GM13976 (cell line): ENCODE data around the gene FRS3.

Experiments used
- DNase-seq: peaks from one replicate; pipeline ENCODE4 v3.0.0; 2012; ENCODE audit warnings: low spot score
- in situ Hi-C: fragments of 300-500 bp; cut with MboI; formaldehyde crosslinking; loops from one replicate; pipeline ENCODE4 v1.12.0; 2022; ENCODE audit warnings: low sequenced_read_pairs, mixed read lengths, inconsistent platforms; ENCODE audit not compliant: unreplicated experiment
- TF ChIP-seq, protein P1 (sequence below): IDR thresholded peaks from 2 replicates; pipeline ENCODE4 v1.5.1; 2012; ENCODE audit warnings: borderline replicate concordance, mild to moderate bottlenecking; ENCODE audit not compliant: insufficient read depth; ENCODE audit errors: extremely low read depth, missing control alignments, control extremely low read depth

FRS3 gene

DNA sequence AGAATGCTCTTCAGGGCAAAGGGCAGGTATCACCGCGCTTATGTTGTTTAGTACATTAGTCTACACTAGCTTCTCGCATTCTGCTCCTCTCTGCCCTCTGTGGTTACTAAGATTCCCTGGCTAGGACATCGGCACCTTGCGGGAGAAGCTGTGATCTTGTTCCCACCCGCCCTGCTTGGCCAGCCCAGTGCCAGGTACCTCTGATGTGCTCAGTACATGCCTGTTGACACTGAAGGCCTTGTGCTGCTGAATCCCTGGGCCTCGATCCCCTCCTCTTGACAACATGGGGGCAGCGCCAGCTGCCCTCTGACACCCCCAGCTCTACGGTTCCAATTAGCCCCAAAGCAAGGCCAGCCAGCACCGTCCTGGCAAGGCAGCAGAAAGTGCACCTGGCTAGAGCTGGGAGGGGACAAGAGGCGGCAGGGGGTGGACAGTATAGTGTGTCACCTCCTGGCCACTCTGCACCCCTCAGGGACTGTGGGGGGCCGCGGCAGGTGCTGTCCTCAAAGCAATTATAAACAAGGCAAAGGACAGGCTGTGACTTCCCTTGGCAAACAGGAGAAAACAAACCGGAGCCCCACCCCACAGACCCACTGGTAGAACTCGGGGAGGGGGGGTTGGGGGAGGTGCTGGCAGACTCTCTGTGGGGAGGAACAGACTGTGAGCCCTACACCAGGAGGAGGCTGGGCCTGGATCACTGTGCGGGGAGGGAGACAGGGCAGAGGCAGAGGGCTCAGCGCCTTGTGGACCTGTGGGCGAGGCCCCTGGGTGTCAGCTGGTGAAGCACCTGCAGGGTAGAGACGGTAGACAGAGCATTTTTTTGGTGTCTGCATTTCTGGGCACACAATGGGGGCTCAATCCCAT lies 51.4 kb downstream of the FRS3 start:
- DNase-seq: no peak
- in situ Hi-C loops: no loop called here
- TF ChIP-seq, protein P1, sequence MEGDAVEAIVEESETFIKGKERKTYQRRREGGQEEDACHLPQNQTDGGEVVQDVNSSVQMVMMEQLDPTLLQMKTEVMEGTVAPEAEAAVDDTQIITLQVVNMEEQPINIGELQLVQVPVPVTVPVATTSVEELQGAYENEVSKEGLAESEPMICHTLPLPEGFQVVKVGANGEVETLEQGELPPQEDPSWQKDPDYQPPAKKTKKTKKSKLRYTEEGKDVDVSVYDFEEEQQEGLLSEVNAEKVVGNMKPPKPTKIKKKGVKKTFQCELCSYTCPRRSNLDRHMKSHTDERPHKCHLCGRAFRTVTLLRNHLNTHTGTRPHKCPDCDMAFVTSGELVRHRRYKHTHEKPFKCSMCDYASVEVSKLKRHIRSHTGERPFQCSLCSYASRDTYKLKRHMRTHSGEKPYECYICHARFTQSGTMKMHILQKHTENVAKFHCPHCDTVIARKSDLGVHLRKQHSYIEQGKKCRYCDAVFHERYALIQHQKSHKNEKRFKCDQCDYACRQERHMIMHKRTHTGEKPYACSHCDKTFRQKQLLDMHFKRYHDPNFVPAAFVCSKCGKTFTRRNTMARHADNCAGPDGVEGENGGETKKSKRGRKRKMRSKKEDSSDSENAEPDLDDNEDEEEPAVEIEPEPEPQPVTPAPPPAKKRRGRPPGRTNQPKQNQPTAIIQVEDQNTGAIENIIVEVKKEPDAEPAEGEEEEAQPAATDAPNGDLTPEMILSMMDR: no peak

DNA sequence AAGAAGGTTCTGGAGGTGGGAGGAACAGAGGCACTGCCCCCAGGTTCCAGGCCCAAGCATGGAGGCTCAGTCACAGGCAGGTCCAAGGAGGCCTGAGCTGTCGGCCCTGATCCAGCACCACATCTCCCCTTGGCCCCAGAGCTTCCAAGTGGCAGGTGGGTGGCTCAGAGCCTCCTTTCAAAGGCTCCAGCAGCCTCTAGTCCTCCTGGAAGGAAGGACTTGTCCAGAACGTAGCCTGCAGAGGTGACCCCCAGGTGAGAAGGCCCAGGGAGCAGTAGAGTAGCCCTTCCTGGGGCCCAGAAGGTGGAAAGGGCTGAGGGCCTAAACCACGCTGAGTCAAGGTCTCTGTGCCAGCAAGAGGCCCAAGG lies 52.0 kb downstream of the FRS3 start:
- TF ChIP-seq, protein P1: no peak
- in situ Hi-C loops: no loop called here

DNA sequence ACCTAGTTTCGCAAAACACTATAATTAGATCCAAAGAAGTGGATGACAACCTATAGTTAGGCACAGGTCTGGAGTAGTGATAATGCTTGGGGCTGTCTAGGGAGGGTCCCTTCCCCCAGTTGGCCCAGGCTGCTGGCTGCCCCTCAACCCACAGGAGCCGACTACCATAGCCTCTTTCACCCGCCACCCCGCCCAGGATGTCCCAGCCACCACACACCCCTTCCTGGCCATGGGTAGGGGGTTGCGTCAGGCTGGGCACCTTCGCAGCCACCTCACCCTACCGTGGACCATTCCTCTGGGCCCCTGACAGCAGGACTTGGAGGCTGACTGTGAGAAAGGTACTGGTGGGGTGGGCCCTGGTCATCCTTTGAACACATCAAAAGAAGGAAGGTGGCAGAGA lies 52.8 kb downstream of the FRS3 start:
- TF ChIP-seq, protein P1: no peak
- in situ Hi-C loops: no loop called here
- DNase-seq: no peak

More for the DNA sequence above, 52.0 kb downstream of the FRS3 start:
- DNase-seq: no peak

DNA sequence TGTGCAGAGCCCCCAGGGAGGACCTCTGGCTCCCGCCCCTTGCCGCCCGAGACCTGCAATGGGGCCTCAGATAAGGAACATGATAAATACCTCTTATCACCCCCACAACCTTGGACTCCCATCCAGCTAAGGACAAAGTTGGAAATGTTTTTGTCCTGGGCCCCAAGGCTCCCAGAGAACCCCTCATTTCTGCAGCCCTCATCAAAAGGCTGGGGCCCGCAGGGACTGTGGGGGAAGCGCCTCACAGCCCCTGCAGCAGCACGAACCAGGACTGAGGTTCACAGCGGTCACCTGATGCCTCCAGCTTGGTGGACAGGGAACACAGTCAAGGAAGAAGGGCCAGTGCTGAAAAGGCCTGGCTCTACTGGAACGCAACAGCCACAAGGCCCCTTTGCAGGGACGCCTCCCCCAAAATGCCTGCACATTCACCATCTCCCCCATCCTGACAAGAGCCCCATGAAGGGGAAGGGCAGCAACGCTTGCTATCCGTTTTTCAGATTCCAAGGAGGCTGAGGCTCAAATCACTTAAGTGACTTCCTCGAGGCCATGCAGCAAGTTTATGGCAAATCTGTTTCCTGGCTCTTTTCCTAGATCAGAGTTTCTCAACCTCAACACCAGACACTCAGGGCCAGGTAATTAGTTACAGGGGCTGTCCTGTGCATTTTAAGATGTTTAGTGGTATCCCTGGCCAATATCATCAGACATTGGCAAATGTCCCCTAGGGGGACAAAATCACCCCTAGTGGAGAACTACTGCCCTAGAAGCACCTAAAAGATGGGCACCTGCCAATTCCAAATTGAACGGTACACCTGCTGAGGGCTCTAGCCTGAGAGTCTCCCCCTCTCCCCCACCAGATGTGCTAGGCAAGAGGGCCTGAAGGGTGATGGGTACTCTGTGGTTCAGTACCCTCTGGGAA lies 54.9 kb downstream of the FRS3 start:
- TF ChIP-seq, protein P1: no peak
- in situ Hi-C loops: no loop called here
- DNase-seq: no peak

DNA sequence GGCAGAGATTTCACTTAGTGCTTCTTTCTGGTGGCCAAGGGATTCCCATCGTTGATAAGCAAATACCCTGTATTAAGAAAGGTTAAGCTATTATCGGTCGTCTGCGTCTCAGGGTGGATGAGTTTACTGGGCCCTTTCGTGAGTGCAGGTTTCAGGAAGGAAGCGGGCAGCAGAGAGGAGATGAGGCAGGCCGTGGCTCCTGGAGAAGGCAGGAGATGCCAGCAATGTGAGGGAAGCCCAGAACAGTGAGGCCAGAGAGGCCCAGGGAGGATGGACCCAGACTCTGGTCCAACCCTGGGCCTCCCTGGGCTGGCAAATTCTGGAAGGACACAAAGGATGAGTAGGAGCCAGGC lies 55.5 kb downstream of the FRS3 start:
- in situ Hi-C loops: no loop called here
- TF ChIP-seq, protein P1: no peak
- no peak for DNase-seq

DNA sequence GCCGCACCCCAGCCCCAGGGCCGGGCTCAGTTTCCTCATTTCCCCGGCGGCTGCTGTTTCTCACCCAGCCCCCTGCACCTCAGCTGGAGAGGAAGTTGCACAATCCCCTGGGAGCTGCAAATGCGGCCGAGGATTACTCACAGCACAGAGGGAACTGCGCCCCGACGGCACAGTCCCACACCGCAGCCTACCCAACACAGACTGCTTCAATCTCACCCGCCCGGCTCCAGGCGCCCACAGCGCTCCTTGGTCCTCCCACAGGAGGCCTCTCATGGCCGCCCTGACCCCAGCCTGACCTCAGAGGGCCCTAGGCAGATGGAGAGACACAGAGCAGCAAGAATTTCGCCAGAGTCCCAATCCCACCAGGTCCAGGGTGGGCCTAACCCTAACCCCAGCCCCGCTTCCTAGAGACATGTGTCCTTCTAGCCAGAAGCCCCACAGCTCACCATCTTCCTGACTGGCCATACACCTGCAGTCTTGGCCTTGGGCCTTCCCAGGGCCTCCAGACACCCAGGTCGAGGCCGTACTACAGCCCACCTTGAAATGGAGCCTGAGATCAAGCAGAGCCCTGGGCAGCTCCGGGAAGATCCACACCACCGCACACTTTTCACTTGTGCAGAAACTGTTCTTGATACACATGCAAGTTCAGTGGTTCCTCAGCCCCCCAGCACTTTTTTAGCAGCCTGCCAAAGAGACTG lies 56.0 kb downstream of the FRS3 start:
- TF ChIP-seq, protein P1: no peak
- peak; percentile 92 for DNase-seq

More for the DNA sequence above, 56.0 kb downstream of the FRS3 start:
- in situ Hi-C loops: no loop called here
